ACC112 (cell line): ENCODE measurements around the gene BTBD9.
"Not testable (repeated sequence)": the region's sequence is repeated elsewhere in the genome, so short reads cannot be mapped to it uniquely, and the experiment has no call there.

ENCODE experiments used
- H2AFZ ChIP-seq: fragments of 200-600 bp; sonication (generic); one replicate; pipeline ENCODE4 v1.6.0; 2017; ENCODE audit warnings: antibody characterized with exemption, low read length; ENCODE audit not compliant: unreplicated experiment
- H3K27ac ChIP-seq: fragments of 200-600 bp; sonication (generic); 2 replicates; pipeline ENCODE4 v1.5.1; 2014; ENCODE audit warnings: low read depth, mild to moderate bottlenecking, antibody characterized with exemption, low read length, moderate library complexity
- H3K27me3 ChIP-seq: fragments of 200-600 bp; sonication (generic); 2 replicates; pipeline ENCODE4 v1.6.1; 2014; ENCODE audit warnings: mild to moderate bottlenecking, antibody characterized with exemption, low read length, moderate library complexity, mixed read lengths; ENCODE audit not compliant: insufficient read depth
- H3K36me3 ChIP-seq: fragments of 200-600 bp; sonication (generic); 2 replicates; pipeline ENCODE4 v1.6.1; 2016; ENCODE audit warnings: mild to moderate bottlenecking, antibody characterized with exemption, low read length, moderate library complexity, mixed read lengths; ENCODE audit not compliant: insufficient read depth
- H3K4me1 ChIP-seq: fragments of 200-600 bp; sonication (generic); one replicate; pipeline ENCODE4 v1.6.1; 2016; ENCODE audit warnings: low read length, mixed read lengths; ENCODE audit not compliant: insufficient read depth, unreplicated experiment, control insufficient read depth
- H3K4me3 ChIP-seq: fragments of 200-600 bp; sonication (generic); 2 replicates; pipeline ENCODE4 v1.5.1; 2014; ENCODE audit warnings: mild to moderate bottlenecking, low read depth, low read length
- H3K79me2 ChIP-seq: fragments of 200-600 bp; sonication (generic); one replicate; pipeline ENCODE4 v1.6.0; 2016; ENCODE audit warnings: low read length; ENCODE audit not compliant: control insufficient read depth, unreplicated experiment, insufficient read depth

The BTBD9 gene

GRCh38 chr6:38631186-38631783, 8.4 kb downstream of the BTBD9 start:
- peaks cover 4% of the 10 kb centered on the region for H3K79me2 ChIP-seq
- no peak overlapping the region for H3K27ac ChIP-seq
- H3K4me1 ChIP-seq, result peaks cover 10% of the 10 kb centered on the region
- no peaks in the 10 kb centered on the region for H3K36me3 ChIP-seq
- H2AFZ ChIP-seq, result no peak overlapping the region
- no peaks in the 10 kb centered on the region for H3K27me3 ChIP-seq
- H3K4me3 ChIP-seq, result no peak overlapping the region

GRCh38 chr6:38625217-38625616, 14.5 kb downstream of the BTBD9 start:
- H3K79me2 ChIP-seq, result peaks cover 3% of the 10 kb centered on the region
- no peaks in the 10 kb centered on the region for H3K27me3 ChIP-seq
- no peaks in the 10 kb centered on the region for H3K36me3 ChIP-seq
- H2AFZ ChIP-seq, result no peak overlapping the region
- H3K4me3 ChIP-seq, result no peak overlapping the region
- H3K27ac ChIP-seq, result no peak overlapping the region
- no peaks in the 10 kb centered on the region for H3K4me1 ChIP-seq

- not testable (repeated sequence) for H3K79me2 ChIP-seq, H3K36me3 ChIP-seq, H3K27ac ChIP-seq, H3K4me1 ChIP-seq, H3K4me3 ChIP-seq, H3K27me3 ChIP-seq, H2AFZ ChIP-seq
These were observed 20.4 kb downstream of the BTBD9 start for GRCh38 chr6:38619342-38619741.

- H3K27ac ChIP-seq, H3K4me3 ChIP-seq, H3K79me2 ChIP-seq, H2AFZ ChIP-seq, H3K36me3 ChIP-seq, H3K27me3 ChIP-seq, H3K4me1 ChIP-seq: not testable (repeated sequence)
These were observed 21.4 kb downstream of the BTBD9 start for GRCh38 chr6:38618301-38618700.

- no peaks in the 10 kb centered on the region for H3K4me1 ChIP-seq
- H3K4me3 ChIP-seq, result no peak overlapping the region
- no peak overlapping the region for H2AFZ ChIP-seq
- no peaks in the 10 kb centered on the region for H3K27me3 ChIP-seq
- no peak overlapping the region for H3K27ac ChIP-seq
- H3K79me2 ChIP-seq, result no peaks in the 10 kb centered on the region
- no peaks in the 10 kb centered on the region for H3K36me3 ChIP-seq
These were observed 21.9 kb downstream of the BTBD9 start for GRCh38 chr6:38617856-38618255.

GRCh38 chr6:38612143-38612965, 27.4 kb downstream of the BTBD9 start:
- no peak overlapping the region for H2AFZ ChIP-seq
- H3K4me1 ChIP-seq, result no peaks in the 10 kb centered on the region
- H3K27ac ChIP-seq, result 0 out of 2 replicates have a peak overlapping the region, but pooled peaks have one; percentile 2
- H3K79me2 ChIP-seq, result no peaks in the 10 kb centered on the region
- no peaks in the 10 kb centered on the region for H3K27me3 ChIP-seq
- no peak overlapping the region for H3K4me3 ChIP-seq
- no peaks in the 10 kb centered on the region for H3K36me3 ChIP-seq

- no peak overlapping the region for H3K4me3 ChIP-seq
- no peak overlapping the region for H3K27ac ChIP-seq
- H3K27me3 ChIP-seq, result no peaks in the 10 kb centered on the region
- H3K4me1 ChIP-seq, result no peaks in the 10 kb centered on the region
- H3K79me2 ChIP-seq, result no peaks in the 10 kb centered on the region
- H2AFZ ChIP-seq, result no peak overlapping the region
- no peaks in the 10 kb centered on the region for H3K36me3 ChIP-seq
These were observed 29.6 kb downstream of the BTBD9 start for GRCh38 chr6:38610050-38610625.

- Histone ChIP-seq H3K4me3 (no peak overlapping the region), H2AFZ (no peak overlapping the region), H3K4me1 (no peaks in the 10 kb centered on the region)
These were observed 35.0 kb downstream of the BTBD9 start for GRCh38 chr6:38604700-38605099.

GRCh38 chr6:38603966-38604365, 35.8 kb downstream of the BTBD9 start:
- H3K27me3 ChIP-seq, result no peaks in the 10 kb centered on the region
- no peaks in the 10 kb centered on the region for H3K79me2 ChIP-seq
- H3K36me3 ChIP-seq, result no peaks in the 10 kb centered on the region
- H3K4me1 ChIP-seq, result no peaks in the 10 kb centered on the region
- H3K27ac ChIP-seq, result no peak overlapping the region
- no peak overlapping the region for H3K4me3 ChIP-seq
- H2AFZ ChIP-seq, result no peak overlapping the region

More at GRCh38 chr6:38604700-38605099, 35.0 kb downstream of the BTBD9 start:
- Histone ChIP-seq H3K27me3 (no peaks in the 10 kb centered on the region), H3K36me3 (no peaks in the 10 kb centered on the region), H3K27ac (no peak overlapping the region), H3K79me2 (no peaks in the 10 kb centered on the region)

GRCh38 chr6:38603496-38603895, 36.2 kb downstream of the BTBD9 start:
- Histone ChIP-seq H3K4me1 (no peaks in the 10 kb centered on the region), H3K27ac (no peak overlapping the region), H2AFZ (no peak overlapping the region), H3K4me3 (no peak overlapping the region), H3K36me3 (no peaks in the 10 kb centered on the region), H3K27me3 (no peaks in the 10 kb centered on the region), H3K79me2 (no peaks in the 10 kb centered on the region)
